Measurements from ENCODE around the gene CACNA1G.

The CACNA1G gene

DNA sequence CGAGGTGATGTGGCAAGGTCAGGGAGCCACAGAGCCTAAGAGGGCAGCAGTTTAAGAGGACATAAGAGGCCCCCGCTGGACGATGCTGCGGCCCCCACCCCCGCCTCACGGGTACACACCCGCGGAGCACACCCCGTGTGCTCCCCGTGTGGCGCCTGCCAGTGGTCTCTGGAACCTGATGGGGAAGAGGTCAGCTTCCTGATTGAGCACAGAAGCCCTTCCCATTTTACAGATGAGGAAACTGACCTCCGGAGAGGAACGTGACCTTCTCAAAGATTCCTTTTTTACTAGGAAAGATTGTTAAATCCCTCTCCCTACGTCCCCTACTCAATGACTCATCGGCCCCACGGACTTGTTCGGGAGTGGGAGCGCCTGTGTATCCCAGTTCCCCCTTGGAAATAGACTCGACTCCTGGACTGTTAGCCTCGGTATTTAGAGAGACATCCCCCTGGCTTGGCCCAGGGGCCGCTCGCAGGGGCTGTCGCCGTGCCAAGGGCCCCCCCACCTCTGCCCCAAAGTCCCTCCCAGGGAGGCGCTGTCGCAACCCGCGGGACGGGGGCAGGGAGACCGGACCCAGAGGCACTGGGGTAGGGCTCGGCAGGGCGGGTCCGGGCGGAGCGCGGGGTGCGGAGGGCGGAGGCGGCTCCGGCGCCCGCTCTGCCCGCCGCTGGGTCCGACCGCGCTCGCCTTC is 73.9 kb downstream of the CACNA1G start, which contains the start of gene ABCC3:
Gene ABCC3, plus strand, starts transcription at position 658 of the 691 bp plus-strand sequence. CDS start 56 bp downstream, outside the sequence.
- DNase-seq: peak; percentile 40

DNA sequence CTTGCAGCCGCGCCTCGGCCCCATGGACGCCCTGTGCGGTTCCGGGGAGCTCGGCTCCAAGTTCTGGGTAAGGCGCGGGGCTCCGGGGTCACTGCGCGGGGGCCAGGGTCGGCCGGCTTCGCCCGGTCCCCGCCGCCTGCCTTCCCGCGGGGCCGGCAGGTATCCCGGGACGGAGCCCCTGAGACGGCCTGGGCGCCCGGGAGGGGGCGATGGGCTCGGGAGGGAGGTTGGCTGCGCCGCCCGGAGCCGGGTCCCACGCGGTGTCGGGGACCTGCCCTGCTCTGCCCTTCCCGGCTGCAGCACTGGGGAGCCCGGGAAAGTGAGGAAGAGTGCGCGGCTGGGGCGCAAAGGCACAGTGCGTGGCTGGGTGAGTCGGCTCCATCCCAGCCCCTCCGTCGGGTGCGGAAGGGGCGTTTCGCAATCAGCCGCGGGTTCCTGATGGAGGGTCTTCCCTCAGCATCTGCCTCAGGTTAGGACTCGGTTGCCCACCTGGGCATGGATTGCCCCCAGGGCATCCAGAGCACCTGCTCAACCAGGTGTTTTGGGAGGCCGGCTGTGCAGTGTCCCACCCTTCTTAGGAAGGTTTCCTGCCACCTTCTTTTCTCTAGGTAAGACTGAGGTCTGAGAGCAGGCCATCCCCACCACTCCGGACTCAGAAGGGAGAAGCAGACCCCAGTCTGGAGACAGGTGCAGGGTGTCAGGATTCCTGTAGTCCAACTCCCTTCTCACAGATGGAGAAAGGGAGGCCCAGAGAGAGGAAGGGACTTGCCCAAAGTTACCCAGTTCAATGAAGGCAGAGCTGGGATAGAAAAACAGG is 74.6 kb downstream of the CACNA1G start:
- no peak for DNase-seq

DNA sequence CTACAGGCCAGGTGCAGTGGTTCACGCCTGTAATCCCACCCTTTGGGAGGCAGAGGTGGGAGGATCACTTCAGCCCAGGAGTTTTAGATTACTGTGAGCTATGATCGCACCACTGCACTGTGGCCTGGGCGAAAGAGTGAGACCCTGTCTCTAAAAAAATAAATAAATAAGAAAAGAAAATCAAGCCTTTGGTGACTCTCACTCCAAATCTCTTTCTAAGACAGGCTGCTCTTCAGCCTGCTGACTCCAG is 75.1 kb downstream of the CACNA1G start:
- DNase-seq: no peak

DNA sequence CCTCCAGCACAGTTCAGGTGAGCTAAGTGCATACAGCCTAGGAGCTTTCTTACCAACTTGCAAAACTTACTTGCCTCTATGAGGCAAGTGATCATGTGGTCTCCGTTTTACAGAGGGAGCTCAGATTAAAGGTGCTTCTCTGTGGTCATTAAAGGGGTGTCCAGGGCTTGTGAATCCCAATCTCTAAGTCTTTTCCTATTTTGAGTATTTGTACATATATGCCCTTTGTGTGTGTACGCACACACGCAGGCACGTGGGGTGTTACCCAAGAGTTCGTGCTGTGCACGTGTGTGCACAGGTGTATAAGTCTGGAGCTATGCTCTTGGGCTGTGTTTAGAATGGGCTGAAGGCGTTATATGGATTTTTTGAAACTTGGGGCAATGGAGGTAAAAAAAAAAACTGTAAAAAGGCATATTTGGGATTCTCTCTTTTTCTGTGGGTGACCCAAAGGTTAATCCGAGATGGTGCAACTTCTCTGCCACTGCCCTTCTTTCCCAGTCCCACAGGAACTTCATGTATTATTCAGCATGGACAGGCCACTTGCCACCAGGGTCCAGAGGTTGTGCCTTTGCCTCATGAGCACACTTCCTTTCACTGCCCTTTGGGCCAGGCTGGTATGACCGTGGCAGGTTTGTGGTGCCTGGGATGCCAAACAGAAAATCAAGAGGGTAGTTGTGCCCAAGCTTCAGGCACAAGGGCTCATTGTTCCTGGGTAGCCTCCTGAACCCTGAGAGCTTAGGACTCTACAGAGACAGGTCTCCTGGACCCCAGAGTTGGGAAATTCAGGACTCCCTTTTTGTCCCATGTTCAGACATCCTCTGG is 75.7 kb downstream of the CACNA1G start:
- DNase-seq: no peak

DNA sequence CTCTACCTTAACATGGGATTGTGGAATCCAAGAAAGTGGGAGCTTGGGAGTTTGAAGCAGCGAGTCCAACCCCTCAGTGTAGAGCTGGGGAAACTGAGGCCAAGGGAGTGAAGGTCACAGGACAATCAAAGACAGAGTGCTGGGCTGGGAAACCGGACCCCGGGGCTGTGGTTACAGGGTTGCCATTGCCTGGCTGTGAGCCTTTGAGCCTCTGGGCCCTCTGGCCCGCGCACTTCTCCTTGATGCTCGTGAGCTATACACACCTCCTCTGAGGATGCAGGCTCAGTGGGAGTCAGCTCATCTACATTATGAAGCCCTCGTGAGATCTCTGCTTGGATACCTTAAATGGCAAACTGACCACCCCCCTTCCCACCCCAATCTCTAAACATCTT is 76.3 kb downstream of the CACNA1G start:
- no peak for DNase-seq

DNA sequence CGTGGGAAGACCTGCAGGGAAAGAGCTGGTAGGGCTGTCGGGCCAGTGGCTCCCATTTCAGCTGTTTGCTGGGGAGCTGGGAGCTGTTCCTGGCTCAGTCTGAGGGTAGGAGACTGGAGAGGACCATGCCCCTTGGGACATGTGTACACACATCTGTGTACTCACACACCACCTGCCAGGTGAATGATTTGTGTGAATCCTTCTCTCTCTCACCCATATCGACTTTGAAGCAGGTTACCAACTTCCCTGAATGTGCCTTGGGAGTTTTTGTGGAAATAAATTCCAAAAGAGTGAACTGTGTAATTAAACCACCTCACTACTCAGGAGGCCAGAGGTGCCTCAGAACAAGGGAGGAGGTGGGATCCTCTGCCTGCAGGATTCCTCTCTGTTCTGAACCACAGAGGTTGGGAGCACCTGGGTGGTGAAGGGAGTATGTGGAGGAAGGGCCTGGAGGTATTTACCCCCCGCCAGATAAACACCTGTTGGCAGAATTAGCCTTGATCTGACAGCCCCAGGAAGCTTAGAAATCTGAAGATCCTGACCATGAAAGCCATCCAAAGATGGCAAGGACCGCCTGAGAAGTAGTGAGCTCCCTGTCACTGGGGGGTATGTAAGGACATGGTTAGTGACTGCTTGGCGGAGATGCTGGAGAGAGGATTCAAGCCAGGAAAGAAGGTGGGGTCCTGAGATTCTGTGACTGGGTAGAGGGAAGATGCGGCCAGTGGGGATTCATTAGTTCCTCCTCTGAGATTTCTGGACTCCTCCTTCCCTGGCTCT is 77.5 kb downstream of the CACNA1G start:
- DNase-seq: no peak

DNA sequence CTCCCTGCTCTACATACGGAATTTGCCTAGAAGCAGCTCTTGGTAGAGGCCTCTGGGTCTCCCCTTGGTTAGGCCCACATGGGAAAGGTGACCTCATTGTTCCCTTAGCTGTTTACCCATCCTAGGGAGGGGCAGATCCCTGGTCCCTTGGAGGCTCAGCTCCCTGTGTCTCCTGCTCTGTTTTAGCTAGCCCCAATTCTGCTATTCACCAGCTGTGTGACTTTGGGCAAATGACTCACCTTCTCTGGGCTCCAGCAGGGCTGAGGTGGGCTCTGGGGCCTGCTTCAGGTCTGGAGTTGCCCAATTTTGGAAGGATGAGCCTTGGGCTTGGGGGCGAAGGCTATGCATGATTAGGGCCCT is 78.1 kb downstream of the CACNA1G start:
- DNase-seq: peak; percentile 72

DNA sequence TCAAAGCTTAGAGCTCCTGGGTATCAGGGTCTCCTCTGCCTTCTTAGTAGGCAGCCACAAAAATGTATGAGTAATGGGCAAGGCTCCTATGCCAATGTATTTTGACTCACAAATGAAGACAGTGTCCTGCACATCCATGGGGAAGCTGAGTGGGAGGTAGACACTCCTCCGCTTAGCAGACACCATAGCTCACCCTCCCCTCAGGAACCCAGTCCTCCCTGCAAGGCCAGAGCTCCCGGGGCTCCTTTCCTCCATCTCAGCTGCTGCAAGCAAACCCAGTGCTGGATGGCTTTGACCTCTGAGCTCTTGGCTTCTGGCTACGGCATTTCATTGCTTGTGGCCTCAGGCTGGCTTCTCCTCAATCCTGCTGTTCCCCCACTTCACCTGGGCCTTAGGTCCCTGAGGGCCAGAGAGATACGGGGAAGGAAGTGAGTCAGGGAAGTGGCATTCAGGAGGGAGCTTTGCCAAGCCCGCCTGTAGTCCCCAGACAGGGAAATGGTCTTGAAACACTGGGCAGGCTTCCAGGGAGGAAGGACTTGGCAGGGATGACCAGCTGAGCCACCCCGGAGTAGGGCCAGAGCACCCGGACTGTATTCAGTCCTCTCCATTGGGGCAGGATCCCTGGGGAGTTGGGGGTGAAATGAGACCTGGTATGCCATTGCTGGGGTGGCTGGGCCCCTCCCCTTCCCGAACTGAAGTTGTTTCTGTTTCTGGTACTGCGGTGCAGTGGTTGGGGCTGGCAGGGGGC is 78.6 kb downstream of the CACNA1G start:
- peak; percentile 99 for DNase-seq

DNA sequence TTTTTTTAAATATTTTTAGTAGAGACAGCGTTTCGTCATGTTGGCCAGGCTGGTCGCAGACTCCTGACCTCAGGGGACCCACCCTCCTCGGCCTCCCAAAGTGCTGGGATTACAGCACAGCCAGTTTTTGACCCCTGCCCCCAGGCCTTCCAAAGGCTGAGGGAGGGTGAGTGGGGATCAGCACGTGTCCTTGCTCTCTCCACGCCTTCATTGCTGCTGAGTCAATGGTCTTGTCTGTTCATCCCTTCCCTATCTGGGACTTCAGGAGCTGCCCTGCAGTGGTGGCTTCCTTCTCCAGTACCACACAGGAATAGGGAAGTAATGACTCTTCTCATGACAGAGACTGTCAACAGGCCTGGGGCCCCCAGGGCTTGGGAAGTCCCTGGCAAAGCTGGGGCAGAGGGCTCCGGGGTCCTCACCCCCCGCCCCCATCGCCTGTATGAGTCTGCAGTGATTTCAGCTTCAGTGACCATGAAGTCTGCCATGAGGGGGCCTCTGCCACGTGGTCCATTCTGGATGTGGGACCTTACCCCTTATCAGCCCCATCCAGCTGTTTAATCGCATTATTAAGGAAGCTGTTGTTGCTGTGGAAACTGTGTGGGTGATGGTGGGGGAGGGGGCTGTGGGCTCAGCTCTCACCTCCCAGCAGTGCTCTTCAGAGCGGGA is 80.3 kb downstream of the CACNA1G start:
- DNase-seq: peak; percentile 30

DNA sequence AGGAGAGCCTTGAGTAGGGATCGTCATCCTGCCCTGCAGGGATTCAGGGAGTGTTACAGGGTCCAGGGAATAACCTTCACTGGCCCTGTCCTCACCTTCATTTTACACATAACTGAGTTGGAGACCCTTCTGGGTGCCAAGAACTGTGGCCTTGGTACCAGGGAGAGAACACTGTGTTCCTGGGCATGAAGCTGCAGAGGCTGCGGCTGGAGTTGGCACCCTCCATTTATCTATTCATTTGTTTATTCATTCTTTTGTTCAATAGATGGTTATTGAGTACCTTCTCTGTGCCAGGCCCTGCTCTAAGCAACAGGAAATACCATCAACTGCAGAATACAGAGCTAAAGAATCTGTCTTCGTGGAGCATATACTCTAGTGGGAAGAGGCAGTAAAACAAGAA is 80.8 kb downstream of the CACNA1G start:
- DNase-seq: no peak

DNA sequence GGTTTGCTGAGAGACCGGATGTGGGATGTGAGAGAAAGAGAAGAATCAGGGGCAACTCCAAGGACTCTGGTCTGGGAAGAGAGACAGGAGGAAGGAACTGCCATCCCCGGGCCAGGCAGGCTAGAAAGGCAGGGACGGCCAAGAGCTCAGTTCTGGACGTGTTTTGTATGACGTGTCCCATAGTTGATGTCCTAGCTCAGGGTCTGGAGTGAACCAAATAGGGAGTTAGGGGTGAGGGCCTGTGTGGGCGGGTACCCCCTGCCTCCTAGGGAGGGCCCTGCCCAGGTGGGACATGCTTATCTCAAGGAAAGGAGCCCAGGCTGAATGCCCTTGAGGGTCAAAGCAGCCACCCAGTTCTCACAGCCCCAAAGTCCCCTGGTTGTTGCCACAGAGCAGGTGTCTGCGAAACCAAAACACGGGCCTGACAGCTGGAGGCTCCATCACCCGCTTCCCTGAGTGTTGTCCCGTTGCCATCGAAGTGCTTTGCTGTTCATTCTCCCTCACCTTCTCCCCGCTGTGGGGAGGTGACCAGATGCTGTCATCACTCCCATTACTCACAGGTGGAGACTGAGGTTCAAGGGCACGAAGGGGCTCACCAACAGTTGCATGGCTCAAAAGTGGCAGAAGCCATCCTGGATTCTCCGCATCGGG is 81.7 kb downstream of the CACNA1G start:
- DNase-seq: no peak

DNA sequence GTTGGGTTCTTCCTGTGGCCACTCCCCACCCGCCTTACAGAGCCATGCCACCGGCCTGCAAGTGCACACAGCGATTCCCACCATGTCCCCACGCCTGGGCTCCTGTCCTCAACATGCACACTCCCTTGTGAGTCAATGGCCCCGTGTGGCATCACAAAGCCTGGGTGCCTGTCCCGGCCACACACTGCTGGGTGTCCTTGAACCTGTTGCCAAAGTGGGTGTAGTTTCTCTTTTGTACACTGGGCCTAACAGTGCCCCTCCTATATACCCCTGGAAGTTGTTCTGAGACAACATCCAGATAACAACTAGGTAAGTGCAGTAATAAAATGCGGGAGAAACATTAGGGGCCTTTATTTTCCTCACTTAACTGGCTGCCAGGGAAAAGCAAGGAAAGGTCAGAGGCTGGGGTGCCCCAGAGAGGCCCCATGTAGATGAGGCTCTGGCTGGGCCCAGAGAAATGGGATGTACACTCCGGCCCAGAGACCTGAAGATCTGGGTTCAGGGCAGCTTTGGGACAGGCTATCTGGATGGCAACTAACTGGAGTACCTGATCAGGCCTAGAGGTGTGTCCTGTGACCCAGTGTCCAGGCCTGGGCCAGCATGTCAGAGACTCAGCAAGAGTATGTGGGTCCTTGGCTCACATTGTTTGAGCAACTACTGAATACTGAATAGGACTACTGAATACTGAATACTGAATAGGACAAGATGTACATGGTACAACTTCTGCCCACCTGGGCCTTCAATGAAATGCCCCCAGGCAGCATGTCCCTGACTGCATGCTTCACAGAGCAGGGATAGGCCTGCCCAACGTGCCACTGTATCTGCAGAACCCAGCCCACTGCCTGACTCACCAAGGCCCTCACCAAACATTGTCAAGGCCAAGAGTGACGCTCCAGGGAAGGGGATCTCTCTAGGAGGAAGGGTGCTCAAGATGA is 82.5 kb downstream of the CACNA1G start:
- DNase-seq: no peak

DNA sequence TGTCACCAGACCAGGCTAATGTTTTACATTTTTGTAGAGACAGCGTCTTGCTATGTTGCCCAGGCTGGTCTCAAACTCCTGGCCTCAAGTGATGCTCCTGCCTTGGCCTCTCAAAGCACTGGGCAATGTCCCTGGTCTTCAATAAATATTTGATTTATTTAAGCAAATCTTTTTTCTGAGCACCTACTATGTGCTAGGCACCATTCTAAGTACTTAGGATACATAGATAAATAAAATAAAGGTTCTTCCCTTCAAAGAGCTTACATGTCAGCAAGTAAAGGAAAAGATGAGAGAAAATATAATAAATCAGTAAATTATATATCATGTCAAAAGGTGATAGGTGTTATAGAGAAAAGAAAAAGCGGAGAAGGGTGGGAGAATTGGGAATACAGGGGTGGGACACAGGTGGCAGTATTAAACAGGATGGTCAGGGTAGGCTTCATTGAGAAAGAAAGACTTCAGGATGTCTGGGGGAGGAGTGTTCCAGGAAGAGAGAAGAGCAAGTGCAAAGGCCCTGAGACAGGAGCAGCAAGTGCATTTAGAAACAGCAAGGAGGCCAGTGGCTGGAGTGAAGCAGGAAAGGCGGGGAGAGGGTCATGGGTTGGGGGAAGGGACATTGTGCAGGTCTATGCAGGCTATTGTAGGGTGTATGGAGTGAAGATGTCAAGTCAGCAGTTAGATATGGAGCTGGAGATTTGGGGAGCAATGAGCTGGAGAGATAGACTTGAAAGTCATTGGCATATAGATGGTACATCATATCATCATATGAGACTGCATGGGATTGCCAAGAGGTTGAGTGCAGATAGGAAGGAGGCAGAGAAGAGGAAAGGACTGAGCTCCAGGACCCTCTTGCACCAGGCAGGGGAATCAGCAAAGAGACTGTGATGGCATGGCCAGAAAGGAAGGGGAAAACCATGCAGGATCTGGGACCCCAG is 85.5 kb downstream of the CACNA1G start:
- DNase-seq: no peak

DNA sequence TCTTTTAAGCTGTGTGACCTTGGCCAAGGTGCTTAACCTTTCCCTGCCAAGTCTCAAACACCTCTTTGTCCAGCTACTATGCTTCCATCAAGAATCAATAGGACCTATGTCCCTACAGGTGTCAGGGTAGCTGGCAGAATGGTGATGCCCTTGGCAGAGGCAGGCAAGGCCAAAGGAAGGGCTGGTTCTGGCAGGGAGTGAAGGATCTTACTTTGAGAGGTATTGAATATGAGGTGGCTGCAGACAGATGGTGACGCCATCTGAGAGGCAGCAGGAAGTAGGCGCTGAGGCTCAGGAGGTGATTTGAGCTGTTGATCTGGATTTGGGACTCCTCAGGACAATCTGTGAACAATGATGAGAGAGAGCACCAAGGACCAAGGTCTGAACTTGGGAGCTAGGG is 86.7 kb downstream of the CACNA1G start:
- no peak for DNase-seq

DNA sequence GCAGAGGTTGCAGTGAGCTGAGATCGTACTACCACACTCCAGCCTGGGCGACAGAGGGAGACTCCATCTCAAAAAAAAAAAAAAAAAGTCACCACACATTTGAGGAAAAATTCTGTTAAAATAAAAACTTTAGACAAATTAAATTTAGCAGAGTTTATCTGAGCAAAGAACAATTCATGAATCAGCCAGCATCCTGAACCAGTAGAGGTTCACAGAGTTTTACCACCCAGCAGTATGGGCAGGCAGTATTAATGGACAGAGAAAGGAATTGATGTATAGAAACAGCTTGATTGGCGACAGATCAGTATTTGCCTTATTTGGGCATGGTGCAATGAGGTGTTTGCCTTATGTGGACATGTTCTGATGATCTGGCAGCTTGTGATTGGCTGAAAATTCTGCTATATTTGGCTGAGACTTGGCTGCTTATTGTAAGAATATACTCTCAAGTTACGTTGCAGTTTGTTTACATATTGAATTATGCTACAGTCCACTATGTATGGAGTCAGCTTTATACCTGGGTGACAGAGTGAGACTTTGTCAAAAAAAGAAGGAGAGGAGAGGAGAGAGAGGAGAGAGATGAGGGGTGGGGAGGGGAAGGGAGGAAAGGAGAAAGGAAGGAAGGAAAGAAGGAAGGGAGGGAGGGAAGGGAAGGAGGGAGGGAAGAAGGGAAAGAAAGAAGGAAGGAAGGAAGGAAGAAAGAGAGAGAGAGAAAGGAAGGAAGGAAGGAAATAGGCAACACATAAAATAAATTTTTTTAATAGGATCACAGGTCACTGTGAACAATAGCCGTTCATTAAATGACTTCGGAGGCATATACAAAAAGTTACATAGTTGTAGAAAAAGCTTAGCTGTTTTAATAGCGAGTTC is 88.8 kb downstream of the CACNA1G start:
- peak; percentile 29 for DNase-seq

DNA sequence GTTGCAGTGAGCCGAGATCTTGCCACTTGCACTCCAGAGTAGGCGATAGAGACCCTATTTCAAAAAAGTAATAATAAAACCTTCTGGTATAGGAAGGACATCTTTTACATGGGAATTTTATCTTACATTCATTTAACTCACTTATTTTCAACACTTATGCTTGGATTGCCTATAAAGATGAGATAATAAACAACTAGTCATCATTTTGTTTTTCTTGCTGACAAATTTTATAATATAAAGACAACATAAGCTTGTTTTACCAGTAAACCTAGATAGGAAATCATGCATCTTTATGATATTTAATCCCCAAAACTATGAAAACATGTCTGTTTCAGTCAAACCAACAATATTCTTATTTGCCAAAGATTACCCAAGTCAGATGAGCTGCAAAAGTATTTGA is 91.1 kb downstream of the CACNA1G start:
- DNase-seq: no peak

DNA sequence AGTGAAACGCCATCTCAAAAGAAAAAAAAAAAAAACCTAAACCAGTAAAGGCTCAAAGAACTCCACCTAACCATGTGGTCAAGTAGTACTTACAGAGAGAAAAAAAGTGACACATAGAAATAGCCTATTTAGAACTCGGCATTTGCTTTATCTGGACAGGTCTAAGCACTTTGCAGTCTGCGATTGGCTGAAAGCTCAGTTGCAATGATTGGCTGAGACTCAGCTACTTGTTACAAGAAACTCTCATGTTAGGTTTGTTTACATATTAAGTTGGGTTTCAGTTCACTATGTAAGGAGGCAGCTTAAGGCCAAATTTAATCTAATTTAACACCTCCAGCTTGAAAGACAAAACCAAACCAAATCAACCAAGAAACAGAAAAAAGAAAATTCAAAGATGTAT is 93.2 kb downstream of the CACNA1G start:
- DNase-seq: no peak

DNA sequence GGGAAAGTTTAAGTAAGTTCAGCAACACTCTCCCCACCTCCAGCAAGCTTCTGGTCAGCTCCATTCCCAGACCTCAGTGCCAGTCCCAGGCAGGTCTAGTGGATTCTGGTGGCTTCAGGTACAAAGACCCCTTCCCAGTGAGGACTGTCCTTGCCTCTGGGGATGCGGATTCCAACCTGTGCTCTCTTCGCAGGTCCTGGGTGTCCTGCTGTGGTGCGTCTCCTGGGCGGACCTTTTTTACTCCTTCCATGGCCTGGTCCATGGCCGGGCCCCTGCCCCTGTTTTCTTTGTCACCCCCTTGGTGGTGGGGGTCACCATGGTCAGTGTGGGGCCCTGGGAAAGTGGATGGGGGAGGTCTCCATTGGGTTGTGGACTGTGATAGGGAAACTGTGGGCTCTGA is 96.0 kb downstream of the CACNA1G start:
- no peak for DNase-seq
